Neural progenitor cell (in vitro differentiated cells): Measurements from ENCODE around the gene FOXJ3. TPM values are rescaled to one million over a fixed set of nuclear protein-coding genes. Genes with fewer than 3 reads are reported as not detected.

Experiments
- DNase-seq: peaks from one replicate; pipeline ENCODE4 v3.0.0-alpha.2; 2016; ENCODE audit warnings: low spot score
- H2AFZ ChIP-seq: fragments of 200-600 bp; sonication (generic); replicated peaks from 2 replicates; pipeline ENCODE4 v1.6.1; 2016; ENCODE audit warnings: antibody characterized with exemption
- H3F3A ChIP-seq: fragments of 200-600 bp; sonication (generic); 2 replicates; pipeline ENCODE4 v1.6.1; 2016; ENCODE audit warnings: antibody characterized with exemption, low read depth
- H3K27ac ChIP-seq: fragments of 200-600 bp; sonication (generic); 2 replicates; pipeline ENCODE4 v1.5.1; 2016; ENCODE audit warnings: mild to moderate bottlenecking
- H3K27me3 ChIP-seq: fragments of 200-600 bp; sonication (generic); 2 replicates; pipeline ENCODE4 v1.6.1; 2016; ENCODE audit warnings: mild to moderate bottlenecking, moderate library complexity
- H3K36me3 ChIP-seq: fragments of 200-600 bp; sonication (generic); 2 replicates; pipeline ENCODE4 v1.5.1; 2016
- H3K4me1 ChIP-seq: fragments of 200-600 bp; sonication (generic); 2 replicates; pipeline ENCODE4 v1.6.1; 2016; ENCODE audit warnings: mixed run types
- H3K4me2 ChIP-seq: fragments of 200-600 bp; sonication (generic); 2 replicates; pipeline ENCODE4 v1.6.1; 2016
- H3K4me3 ChIP-seq: fragments of 200-600 bp; sonication (generic); 2 replicates; pipeline ENCODE4 v1.5.1; 2016
- H3K79me2 ChIP-seq: fragments of 200-600 bp; sonication (generic); 2 replicates; pipeline ENCODE4 v1.6.1; 2016; ENCODE audit warnings: low read depth
- H3K9ac ChIP-seq: fragments of 200-600 bp; sonication (generic); 2 replicates; pipeline ENCODE4 v1.6.1; 2016
- H3K9me3 ChIP-seq: fragments of 200-600 bp; sonication (generic); 2 replicates; pipeline ENCODE4 v1.5.1; 2016; ENCODE audit warnings: low read depth
- H4K20me1 ChIP-seq: fragments of 200-600 bp; sonication (generic); 2 replicates; pipeline ENCODE4 v1.6.1; 2016; ENCODE audit warnings: low read depth
- H3K27ac Mint-ChIP-seq: 3 replicates; pipeline ENCODE4 v1.8.0; 2021; ENCODE audit warnings: mixed read lengths
- H3K27me3 Mint-ChIP-seq: 2 replicates; pipeline ENCODE4 v1.8.0; 2022; ENCODE audit warnings: low read depth, mild to moderate bottlenecking, inconsistent platforms, moderate library complexity, mixed read lengths; ENCODE audit not compliant: insufficient read depth
- H3K36me3 Mint-ChIP-seq: 3 replicates; pipeline ENCODE4 v1.8.0; 2021; ENCODE audit warnings: mixed read lengths
- H3K4me1 Mint-ChIP-seq: 3 replicates; pipeline ENCODE4 v1.8.0; 2021; ENCODE audit warnings: mixed read lengths
- H3K4me3 Mint-ChIP-seq: 3 replicates; pipeline ENCODE4 v1.8.0; 2021; ENCODE audit warnings: mild to moderate bottlenecking, moderate library complexity, mixed read lengths
- H3K9me3 Mint-ChIP-seq: 3 replicates; pipeline ENCODE4 v1.8.0; 2020; ENCODE audit warnings: mixed read lengths
- CTCF ChIP-seq: fragments of 200-600 bp; sonication (generic); IDR thresholded peaks from 2 replicates; pipeline ENCODE4 v1.5.1; 2017; ENCODE audit warnings: antibody characterized with exemption, mild to moderate bottlenecking
- EZH2 ChIP-seq: fragments of 200-600 bp; sonication (generic); IDR thresholded peaks from 2 replicates; pipeline ENCODE4 v1.6.1; 2017; ENCODE audit warnings: antibody characterized with exemption, mild to moderate bottlenecking, moderate library complexity
- EZH2phosphoT487 ChIP-seq: fragments of 200-600 bp; sonication (generic); IDR thresholded peaks from 2 replicates; pipeline ENCODE4 v1.6.1; 2017; ENCODE audit warnings: antibody characterized with exemption
- total RNA-seq: library from RNA; depleted of rRNA; stranded (reverse); fragments of >200 nt; gene quantifications from 2 replicates; pipeline ENCODE4 v1.2.3, GENCODE V29; 2015; ENCODE audit warnings: low replicate concordance

FOXJ3 gene
- 48.8 and 58.5 TPM in 2 replicates for total RNA-seq

GRCh38 chr1:42335050-42335808 lies at the start of gene FOXJ3:
FOXJ3 (minus strand) TSS chr1:42335235; CDS start chr1:42311093, 24,142 bp downstream.
- H3K9me3 ChIP-seq: no peaks in the 10 kb centered on the region
- TF ChIP-seq EZH2 (no peak), EZH2phosphoT487 (peak; percentile 33), CTCF (no peak)
- peak within 1 kb of the TSS; percentile 78 for H3K9ac ChIP-seq
- H3F3A ChIP-seq: peaks cover 49% of the 10 kb centered on the region
- Mint-ChIP-seq H3K4me1 (peaks cover 23% of the 10 kb centered on the region), H3K9me3 (no peaks in the 10 kb centered on the region), H3K36me3 (peaks cover 3% of the 10 kb centered on the region), H3K4me3 (peak within 1 kb of the TSS; percentile 92), H3K27ac (peak within 1 kb of the TSS; percentile 65), H3K27me3 (peaks cover 2% of the 10 kb centered on the region)
- H3K4me3 ChIP-seq: peak within 1 kb of the TSS; percentile 84
- peak within 1 kb of the TSS; percentile 90 for H3K27ac ChIP-seq
- H4K20me1 ChIP-seq: peaks cover 49% of the 10 kb centered on the region
- peak; percentile 97 for DNase-seq
- H3K4me2 ChIP-seq: peak within 1 kb of the TSS; percentile 83
- H3K36me3 ChIP-seq: no peaks in the 10 kb centered on the region
- H3K4me1 ChIP-seq: peaks cover 39% of the 10 kb centered on the region
- H2AFZ ChIP-seq: peak within 1 kb of the TSS; percentile 81
- H3K27me3 ChIP-seq: no peaks in the 10 kb centered on the region
- peaks cover 47% of the 10 kb centered on the region for H3K79me2 ChIP-seq

- Histone ChIP-seq H3K4me2 (peak overlapping the region; percentile 100), H3K79me2 (no peaks in the 10 kb centered on the region), H4K20me1 (no peaks in the 10 kb centered on the region), H3F3A (peaks cover 9% of the 10 kb centered on the region), H3K27me3 (peaks cover 51% of the 10 kb centered on the region), H3K9me3 (no peaks in the 10 kb centered on the region), H3K4me3 (peak overlapping the region; percentile 79), H3K36me3 (no peaks in the 10 kb centered on the region), H2AFZ (peak overlapping the region; percentile 100), H3K9ac (no peak overlapping the region), H3K4me1 (peaks cover 8% of the 10 kb centered on the region), H3K27ac (no peak overlapping the region)
- no peaks in the 10 kb centered on the region for H3K36me3 Mint-ChIP-seq
- peak overlapping the region; percentile 80 for H3K4me3 Mint-ChIP-seq
- H3K4me1 Mint-ChIP-seq: peaks cover 6% of the 10 kb centered on the region
- H3K27me3 Mint-ChIP-seq: peaks cover 24% of the 10 kb centered on the region
- no peak overlapping the region for H3K27ac Mint-ChIP-seq
- H3K9me3 Mint-ChIP-seq: no peaks in the 10 kb centered on the region
- TF ChIP-seq CTCF: no peak
- TF ChIP-seq EZH2phosphoT487: no peak
- TF ChIP-seq EZH2: no peak
- DNase-seq: no peak
These were observed 46.2 kb upstream of the FOXJ3 start for GRCh38 chr1:42381280-42381673.

GRCh38 chr1:42380586-42381279 lies 45.7 kb upstream of the FOXJ3 start, which contains the start of gene RIMKLA:
RIMKLA (plus strand) TSS chr1:42380792; CDS start chr1:42380935, 143 bp downstream.
- H3K36me3 ChIP-seq: no peaks in the 10 kb centered on the region
- no peak within 1 kb of the TSS for H3K9ac ChIP-seq
- H4K20me1 ChIP-seq: no peaks in the 10 kb centered on the region
- H3K27ac ChIP-seq: no peak within 1 kb of the TSS
- no peaks in the 10 kb centered on the region for H3K9me3 ChIP-seq
- peaks cover 8% of the 10 kb centered on the region for H3K4me1 ChIP-seq
- peaks cover 9% of the 10 kb centered on the region for H3F3A ChIP-seq
- H2AFZ ChIP-seq: peak within 1 kb of the TSS; percentile 100
- H3K27me3 ChIP-seq: peaks cover 51% of the 10 kb centered on the region
- no peak within 1 kb of the TSS for H3K27ac Mint-ChIP-seq
- peaks cover 24% of the 10 kb centered on the region for H3K27me3 Mint-ChIP-seq
- peak within 1 kb of the TSS; percentile 100 for H3K4me2 ChIP-seq
- H3K4me1 Mint-ChIP-seq: peaks cover 6% of the 10 kb centered on the region
- no peaks in the 10 kb centered on the region for H3K79me2 ChIP-seq
- H3K36me3 Mint-ChIP-seq: no peaks in the 10 kb centered on the region
- peak; percentile 92 for DNase-seq
- peak within 1 kb of the TSS; percentile 80 for H3K4me3 Mint-ChIP-seq
- TF ChIP-seq CTCF (no peak), EZH2phosphoT487 (no peak), EZH2 (peak; percentile 63)
- H3K9me3 Mint-ChIP-seq: no peaks in the 10 kb centered on the region
- H3K4me3 ChIP-seq: peak within 1 kb of the TSS; percentile 79
